ENCODE results near the gene PARP4.

DNA sequence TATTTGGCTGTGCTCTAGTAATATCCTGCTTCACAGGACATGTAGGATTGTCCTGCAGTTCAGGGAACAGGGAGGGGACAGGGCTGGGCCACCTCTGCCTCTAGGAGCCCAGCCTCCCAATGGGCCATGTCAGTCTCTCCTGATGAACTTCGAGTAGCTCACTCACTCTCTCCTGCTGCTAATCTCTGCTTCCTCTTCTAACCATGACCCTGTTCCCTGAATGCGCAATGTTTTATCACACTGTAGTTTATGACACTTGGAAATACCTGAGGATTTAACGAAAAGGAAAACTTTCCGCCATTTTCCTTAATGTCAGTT, 9.2 kb downstream of the PARP4 start:
- TF ChIP-seq, protein P1, sequence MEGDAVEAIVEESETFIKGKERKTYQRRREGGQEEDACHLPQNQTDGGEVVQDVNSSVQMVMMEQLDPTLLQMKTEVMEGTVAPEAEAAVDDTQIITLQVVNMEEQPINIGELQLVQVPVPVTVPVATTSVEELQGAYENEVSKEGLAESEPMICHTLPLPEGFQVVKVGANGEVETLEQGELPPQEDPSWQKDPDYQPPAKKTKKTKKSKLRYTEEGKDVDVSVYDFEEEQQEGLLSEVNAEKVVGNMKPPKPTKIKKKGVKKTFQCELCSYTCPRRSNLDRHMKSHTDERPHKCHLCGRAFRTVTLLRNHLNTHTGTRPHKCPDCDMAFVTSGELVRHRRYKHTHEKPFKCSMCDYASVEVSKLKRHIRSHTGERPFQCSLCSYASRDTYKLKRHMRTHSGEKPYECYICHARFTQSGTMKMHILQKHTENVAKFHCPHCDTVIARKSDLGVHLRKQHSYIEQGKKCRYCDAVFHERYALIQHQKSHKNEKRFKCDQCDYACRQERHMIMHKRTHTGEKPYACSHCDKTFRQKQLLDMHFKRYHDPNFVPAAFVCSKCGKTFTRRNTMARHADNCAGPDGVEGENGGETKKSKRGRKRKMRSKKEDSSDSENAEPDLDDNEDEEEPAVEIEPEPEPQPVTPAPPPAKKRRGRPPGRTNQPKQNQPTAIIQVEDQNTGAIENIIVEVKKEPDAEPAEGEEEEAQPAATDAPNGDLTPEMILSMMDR (IDR thresholded peaks at IDR 0.05; ENCODE audit: insufficient read depth, low read length) = no peak
- no peak for TF ChIP-seq POLR2AphosphoS5 (IDR thresholded peaks at IDR 0.05; ENCODE audit: low read depth)
- no peak for TF ChIP-seq GABPA (IDR thresholded peaks at IDR 0.05; ENCODE audit: low read depth)
- TF ChIP-seq, protein P2, sequence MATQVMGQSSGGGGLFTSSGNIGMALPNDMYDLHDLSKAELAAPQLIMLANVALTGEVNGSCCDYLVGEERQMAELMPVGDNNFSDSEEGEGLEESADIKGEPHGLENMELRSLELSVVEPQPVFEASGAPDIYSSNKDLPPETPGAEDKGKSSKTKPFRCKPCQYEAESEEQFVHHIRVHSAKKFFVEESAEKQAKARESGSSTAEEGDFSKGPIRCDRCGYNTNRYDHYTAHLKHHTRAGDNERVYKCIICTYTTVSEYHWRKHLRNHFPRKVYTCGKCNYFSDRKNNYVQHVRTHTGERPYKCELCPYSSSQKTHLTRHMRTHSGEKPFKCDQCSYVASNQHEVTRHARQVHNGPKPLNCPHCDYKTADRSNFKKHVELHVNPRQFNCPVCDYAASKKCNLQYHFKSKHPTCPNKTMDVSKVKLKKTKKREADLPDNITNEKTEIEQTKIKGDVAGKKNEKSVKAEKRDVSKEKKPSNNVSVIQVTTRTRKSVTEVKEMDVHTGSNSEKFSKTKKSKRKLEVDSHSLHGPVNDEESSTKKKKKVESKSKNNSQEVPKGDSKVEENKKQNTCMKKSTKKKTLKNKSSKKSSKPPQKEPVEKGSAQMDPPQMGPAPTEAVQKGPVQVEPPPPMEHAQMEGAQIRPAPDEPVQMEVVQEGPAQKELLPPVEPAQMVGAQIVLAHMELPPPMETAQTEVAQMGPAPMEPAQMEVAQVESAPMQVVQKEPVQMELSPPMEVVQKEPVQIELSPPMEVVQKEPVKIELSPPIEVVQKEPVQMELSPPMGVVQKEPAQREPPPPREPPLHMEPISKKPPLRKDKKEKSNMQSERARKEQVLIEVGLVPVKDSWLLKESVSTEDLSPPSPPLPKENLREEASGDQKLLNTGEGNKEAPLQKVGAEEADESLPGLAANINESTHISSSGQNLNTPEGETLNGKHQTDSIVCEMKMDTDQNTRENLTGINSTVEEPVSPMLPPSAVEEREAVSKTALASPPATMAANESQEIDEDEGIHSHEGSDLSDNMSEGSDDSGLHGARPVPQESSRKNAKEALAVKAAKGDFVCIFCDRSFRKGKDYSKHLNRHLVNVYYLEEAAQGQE (IDR thresholded peaks at IDR 0.05; ENCODE audit: insufficient replicate concordance, low read depth) = no peak
- TF ChIP-seq SPI1 (IDR thresholded peaks at IDR 0.05; ENCODE audit: borderline replicate concordance, low read depth) = no peak

Data from HL-60 (cell line).